HL-60/S4 treated with retinoic acid at 250 ng/mL for 4 days and 3 days (cell line): ENCODE results near the gene RELN.
"Not testable (repeated sequence)": the region's sequence is repeated elsewhere in the genome, so short reads cannot be mapped to it uniquely, and the experiment has no call there.

Source experiments
- in situ Hi-C: fragments of 300-500 bp; cut with MboI; formaldehyde crosslinking; loops from 2 replicates; pipeline ENCODE4 v1.7.0; 2022; ENCODE audit warnings: low sequenced_read_pairs

Gene RELN

DNA sequence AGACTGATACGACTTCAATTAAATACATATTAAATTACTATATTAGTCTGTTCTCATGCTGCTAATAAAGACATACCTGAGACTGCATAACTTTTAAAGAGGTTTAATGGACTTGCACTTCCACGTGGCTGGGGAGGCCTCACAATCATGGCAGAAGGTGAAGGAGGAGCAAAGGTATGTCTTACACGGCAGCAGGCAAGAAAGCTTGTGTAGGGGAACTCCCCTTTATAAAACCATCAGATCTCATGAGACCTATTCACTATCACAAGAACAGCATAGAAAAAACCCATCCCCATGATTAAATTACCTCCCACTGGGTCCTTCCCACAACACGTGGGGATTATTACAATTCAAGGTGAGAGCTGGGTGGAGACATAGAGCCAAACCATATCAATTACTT is 92.6 kb downstream of the RELN start:
- in situ Hi-C loops: not testable (repeated sequence)

DNA sequence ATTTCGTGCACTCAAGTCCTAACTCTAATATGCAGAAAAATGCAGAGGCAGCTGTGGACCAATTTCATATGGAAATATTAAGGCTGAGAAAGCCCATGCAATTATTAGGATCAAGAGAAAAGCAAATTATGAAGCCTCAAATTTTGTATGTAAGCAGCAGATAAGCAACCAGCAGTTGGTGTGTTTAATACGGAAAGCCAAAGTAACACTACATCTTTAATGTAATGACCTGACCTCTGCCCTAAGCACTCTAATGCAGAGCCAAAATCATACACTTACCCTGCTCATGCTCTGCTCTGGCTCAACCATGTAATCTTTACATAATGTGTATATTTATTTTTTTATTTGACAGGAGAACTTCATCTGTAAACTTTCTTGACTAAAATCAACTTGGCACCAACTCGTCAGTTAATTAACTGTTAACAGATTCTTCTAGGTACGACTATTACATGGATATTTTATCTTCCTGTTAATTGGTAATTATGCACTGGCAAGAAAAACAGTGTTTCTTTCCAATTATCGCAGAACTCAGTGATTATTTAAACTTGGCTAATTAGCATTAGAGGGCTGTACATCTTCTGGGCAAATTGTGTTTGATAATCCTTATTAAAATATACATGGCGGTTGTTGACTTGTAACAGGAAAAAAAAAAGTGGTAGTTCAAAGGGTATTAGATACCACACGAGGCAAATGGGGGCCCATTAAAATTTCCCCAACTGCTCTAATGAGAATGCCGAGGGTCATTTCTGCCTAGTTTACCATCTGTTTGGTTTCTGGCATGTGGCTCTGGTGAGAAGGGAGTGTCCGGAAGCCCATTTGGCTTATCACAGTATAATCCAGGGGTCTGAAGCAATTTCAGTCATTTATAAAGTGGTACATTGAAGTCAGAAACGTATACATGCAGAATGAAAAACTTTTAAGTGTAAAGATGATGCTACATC is 94.5 kb downstream of the RELN start:
- in situ Hi-C loops: no loop called here

DNA sequence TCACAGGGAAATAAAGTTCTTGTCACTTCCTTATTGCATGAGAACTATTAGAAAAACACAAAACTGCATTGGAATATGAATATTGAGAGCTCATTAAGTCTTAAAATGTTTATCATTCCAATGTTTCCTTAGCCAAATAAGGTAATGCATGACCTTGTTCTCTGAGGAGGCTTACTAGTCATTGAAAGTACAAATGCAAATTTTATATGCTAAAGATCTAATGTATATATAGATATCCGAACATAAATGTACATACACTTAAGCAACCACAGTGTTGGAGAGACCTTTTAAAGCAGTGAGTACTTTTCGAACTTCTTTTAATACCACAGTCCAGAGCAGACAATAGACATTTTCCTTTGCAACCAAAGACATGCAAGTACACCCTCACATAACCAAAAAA is 96.1 kb downstream of the RELN start:
- in situ Hi-C loops: no loop called here

DNA sequence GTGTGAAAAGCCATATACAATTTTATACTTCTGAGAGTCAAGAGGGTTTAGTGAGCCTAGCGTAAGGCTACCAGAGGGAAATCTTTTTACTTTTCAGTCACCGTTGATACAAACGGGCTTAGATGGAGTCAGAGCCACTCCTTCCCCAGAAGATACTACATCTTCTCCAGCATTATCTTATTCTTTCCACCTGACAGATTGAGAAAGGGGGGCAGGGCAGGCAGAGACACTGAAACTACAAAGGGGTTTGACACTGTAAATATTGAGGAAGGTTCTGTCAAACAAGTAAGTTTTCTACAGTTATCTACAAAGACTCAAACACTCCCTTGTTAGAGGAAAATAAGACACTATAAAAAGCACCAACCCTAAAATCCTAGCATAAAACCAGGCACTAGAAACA is 100.0 kb downstream of the RELN start:
- in situ Hi-C loops: no loop called here

DNA sequence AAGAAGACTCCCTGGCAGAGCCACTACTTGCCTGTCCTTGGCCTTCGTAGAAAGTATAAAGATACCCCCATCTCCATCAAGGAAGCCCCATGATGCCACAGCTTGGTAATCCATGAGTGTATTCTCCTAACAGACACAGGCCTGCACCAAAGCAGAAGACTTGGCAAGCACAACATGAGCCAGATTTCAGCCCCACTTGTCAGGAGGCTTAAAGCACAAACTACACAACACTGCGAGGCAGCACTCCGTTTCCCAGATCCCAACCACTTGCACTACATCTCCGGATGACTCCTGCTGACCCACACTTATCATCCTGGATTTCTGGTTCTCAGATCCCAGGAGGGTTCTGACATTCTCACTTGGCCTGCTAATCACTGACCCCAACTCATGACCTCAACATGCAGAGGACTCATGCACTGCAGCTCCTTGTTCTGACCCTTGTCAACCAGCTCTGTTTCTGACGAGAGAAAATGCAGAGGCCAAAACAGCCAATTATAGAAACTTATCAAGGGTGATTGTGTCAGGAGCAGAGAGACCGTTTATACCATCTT is 100.8 kb downstream of the RELN start:
- in situ Hi-C loops: no loop called here

DNA sequence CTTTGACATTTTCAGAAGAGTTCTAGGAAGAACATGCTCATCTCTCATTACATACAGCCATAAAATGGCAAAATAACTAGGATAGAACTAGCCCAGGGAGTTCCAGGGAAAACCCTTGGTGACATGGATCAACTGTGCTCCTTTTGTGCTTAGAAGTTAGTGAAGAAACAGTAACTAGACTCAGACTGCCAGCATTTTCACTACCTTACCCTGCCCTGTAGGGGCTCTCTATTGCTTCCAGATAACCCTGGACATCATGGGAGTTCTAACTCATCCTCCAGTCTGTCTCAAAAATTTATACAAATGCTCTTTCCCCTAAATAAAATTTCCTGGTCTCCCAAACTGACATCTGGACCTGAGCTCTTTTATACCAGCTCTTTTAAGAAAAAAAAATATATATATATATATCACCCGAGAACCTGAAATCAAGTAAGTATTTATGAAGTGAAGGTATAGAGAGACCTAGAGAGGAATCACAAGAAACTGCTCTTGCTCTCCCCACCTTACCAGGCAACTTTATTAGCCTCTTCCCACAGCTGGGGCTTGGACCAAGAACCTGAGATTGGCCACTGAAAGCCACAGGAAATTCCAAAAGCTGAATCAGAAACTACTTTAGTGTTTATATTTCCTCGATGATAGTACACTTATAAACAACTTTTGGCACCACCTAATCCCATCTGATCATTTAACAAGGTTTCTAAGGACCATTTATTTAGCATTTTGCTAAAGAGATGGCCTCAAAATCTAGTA is 101.4 kb downstream of the RELN start:
- in situ Hi-C loops: no loop called here

DNA sequence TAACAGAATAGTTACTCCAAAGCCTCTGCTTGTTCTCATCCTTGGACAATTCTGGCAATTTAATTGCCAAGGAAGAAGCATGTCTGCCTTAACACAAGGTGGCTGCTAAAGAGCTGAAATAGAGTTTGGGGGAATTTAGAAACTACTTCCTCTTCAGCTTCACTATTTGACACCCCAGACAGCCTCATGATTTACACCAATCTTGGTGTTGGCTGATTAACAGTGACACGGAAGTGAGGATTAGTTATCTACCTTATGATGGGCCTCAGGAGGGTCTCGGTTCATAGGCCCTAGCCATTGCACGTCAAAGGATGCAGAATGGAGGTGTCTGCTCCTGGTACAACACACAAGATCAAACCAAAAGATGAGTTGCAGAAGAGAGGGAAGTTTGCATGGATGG is 102.4 kb downstream of the RELN start:
- in situ Hi-C loops: no loop called here

DNA sequence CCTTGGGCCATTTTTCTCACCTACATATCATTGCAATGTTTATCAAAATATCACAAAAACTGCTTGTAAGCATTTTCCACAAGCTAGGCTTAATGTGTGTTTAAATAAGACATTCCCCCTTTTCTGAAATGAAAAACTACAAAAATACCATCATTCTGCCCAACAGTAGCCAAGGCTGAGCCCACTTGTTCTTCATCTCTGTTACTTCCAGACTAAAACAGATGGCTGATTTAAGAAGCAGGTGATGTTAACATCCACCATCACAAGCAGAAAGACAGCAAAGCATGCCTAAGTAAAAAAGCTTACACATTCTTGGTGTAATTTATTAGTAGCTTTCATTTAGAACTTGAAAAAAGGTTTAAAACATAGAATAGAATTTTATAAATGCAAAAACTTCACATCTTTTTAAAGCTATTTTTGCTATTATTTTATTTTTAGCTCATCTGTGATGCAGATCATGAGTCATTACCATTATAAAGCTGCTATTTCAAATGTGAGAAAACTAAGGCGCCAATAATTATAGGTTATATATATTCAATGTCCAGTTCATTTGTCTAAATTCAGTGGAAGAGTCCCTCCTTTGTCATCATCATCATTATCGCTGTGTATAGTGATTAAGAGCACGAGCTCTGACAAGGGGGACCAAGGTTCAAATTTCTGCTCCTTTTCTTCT is 109.4 kb downstream of the RELN start:
- in situ Hi-C loops: no loop called here

DNA sequence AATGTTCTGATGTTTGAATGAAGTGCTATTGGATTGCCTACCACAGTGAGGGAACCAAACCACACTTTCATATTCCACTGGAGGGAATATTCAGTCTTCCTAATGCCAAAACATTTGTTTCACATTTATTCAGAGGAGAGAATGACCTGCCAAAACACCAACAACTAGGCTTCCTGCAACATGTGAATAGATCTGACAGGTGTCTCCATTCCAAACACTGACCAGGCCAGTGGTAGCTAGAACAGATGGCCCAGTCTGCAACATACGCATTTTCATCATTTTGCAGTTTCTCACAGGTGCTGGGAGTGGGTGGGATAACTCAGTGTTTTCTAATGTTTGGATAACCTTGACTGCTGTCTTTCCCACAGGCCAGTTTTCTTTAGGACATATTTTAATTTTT is 110.0 kb downstream of the RELN start:
- in situ Hi-C loops: no loop called here

DNA sequence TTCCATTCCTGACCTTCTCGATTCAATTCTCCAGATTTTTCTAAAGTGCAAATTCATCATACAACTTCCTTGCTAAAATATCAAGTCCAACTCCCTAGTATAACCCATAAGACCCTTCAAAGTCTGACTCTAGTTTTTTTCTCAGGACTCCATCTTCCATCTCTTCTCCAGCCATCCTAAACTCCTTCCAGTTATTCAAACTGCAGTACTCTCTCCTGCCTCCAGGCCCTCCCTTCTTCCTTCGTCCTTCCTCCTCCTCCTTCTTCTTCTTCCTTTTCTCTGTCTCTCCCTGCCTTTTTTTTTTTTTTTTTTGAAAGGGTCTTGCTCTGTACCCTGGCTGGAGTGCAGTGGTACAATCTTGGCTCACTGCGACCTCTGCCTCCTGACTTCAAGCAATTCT is 111.9 kb downstream of the RELN start:
- in situ Hi-C loops: no loop called here

DNA sequence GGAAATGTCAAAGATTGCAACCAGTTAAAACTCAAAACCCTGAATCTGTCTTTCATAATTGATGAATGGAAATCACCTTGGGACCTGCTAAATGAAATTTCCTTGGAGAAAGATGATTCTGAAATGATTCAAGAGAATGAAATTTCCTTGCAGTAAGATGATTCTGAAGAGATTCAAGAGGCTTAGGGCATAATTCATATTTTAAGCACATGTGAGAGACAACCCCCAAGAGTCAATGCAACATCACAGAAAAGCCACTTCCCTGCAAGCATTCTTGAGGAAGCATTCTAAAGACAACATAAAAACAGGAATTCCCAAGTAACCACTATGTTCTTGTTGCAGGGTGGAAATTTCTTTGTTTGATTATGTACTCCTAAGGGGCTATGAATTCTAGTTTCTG is 113.7 kb downstream of the RELN start:
- in situ Hi-C loops: no loop called here

DNA sequence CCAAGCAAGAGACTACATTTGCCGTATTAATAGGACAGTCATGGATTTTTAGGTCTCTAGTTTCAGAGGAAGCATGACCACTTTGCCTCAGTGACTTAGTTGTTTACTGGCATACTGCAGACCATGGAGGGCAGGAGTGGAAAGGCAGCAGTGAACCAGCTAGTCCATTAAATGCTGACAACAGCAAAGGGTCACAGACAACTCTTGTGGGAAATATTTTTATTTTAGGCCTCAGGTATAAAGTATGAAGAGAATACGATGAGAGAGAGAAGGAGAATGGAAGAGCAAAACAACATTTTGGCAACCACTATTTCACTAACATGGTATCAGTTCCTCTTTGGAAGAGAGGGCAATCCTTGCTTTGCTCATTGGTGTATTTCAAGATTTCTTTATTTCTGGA is 118.0 kb downstream of the RELN start:
- in situ Hi-C loops: no loop called here

DNA sequence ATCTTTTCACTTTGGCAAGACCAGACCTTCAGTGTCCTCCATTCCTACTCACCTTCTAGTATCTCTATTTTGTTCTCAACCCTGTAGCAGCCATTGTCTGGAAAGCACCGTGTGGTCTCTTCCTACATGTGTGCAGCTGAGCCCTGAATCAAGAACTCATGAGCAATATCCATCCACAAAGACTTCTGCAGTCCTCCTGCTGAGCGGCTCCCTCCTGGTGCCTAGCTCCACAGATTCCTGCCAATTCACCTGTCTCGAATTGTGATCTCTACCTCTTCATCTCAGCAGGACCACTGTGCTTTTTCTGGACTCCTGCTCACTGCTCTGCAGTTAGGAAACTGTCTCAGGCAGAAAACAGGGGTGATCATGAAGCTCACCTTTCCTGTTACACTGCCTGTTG is 118.8 kb downstream of the RELN start:
- in situ Hi-C loops: no loop called here

DNA sequence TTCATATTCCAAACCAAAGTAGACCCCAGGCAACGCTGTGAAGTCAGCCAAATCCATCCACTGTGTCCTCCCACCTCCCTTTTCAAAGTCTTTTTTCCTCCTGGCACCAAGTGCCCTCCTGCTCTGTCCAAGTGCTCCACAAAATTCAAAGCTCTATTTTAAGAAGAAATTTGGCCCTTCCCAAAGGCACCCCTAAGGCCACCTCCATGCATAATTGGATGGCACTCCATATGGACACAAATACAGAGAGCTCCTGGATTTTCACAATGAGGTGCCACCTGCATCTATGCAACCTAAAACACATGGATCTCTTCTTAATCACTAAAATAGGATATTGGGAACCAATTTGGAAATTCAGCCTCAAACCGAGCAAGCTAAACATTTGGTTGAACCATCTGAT is 121.6 kb downstream of the RELN start:
- in situ Hi-C loops: no loop called here

DNA sequence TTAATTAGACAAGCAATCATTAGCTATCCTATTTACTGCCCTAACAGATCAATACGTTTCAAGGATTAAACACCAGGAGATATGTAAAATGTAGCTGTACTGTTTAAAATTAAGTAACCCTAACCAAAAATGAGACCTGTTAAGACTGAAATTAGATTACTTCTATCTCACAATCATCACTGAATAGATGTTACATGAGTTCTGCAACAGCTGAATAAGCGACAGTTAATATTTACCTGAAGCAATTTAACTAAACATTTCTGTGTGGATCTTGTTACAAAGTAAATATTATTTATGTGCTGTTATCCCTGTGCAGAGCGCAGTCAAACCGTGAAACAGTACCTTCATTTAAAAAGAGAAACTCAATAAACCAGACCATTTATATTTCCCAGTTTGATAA is 122.5 kb downstream of the RELN start:
- in situ Hi-C loops: no loop called here

DNA sequence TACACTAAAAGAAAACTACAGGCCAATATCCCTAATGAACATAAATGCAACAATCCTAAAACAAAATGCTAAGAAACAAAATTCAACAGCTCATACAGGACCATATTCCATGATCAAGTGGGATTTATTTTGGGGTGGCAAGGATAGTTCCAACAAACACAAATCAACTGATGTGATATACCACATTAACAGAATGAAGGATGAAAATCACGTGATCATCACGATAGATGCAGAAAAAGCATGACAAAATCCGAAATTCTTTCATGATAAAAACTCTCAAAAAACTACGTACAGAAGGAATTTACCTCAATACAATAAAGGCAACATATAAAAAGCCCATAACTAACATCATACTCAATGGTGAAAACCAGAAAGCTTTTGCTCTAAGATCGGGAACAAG is 124.0 kb downstream of the RELN start:
- in situ Hi-C loops: no loop called here

DNA sequence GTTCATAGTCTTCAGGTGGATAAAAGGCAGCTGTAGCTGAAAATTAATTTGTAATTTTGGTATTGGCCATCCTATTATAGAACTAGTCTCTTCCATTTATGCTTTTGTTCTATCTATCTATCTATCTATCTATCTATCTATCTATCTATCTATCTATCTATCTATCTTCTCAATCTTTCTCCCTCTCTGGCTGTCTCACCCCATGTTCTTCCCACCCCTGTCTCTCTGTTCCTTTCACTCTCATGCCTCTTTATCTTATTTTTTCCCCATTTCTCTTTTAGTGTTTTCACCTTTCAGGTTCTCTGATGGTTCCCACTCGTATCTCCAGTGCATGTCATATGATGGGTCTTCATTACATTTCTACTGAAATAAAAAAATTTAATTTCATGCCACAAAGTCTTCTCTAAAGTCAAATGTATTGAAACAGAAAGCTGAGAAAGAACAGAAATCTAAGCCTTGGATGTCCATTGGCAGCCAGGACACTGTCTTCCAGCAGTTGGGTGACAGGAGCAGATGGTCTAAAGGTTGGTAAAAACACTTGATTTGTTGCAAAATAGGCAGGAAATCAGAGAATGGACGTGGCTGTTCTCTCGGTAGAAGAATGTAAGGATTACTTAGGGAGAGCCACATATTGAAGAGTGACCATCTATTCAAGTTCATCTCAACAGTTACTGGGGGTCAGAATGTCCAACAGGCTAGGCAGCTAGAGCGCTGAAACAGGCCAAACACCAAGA is 127.0 kb downstream of the RELN start:
- in situ Hi-C loops: no loop called here

DNA sequence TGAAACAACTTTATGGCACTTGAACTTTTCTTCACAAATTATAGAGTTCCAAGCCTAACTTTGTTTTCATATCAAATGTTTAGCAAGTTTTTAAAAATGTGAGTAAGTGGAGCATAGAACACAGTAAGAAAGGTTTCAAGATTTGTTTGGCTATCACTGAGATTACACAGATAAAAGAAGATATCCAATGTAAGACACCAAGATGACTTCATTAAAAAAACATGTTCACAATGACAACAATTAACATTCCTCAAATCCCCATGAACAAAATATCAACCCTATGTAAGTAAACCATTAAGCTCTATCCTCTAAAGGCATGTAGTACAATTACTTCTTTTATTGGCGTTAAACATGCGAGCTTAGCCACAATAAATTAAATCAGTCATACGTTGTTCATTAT is 129.7 kb downstream of the RELN start:
- in situ Hi-C loops: no loop called here

DNA sequence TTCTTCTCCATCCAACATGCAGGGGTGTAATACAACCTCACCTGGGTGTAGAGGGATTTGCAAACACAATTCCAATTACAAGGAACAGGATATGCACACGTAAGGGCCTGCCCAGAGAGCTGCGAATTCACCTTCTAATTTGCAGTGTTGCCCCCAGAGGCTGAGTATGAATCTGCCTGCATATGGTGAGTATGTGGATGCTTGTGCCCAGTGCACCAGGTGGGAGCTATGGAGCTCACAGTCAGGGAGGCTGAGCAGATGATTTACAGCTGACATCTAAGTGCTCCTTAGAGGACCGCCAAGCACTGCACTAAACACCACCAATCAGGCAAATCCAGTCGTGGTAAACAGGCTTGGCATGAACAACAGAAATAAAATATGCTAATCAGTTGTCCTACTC is 132.0 kb downstream of the RELN start:
- in situ Hi-C loops: no loop called here

DNA sequence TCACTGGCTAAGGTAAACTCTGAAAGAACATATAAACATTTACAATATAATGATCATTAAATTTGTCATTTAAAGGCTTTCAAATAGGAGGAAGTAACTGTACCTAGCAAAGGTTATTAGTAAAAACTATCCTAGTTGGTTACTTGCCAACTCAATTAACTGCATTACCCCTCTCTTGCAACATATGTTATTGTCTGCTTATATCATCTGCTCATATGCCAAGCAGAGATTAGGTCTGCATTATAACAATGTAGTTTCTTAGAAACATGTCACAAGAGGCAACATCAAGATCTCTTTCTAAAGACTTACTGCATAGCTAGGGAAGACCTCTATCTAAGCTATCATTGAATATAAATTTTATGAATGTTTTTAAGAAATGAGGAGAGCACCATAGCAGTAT is 132.5 kb downstream of the RELN start:
- in situ Hi-C loops: no loop called here

DNA sequence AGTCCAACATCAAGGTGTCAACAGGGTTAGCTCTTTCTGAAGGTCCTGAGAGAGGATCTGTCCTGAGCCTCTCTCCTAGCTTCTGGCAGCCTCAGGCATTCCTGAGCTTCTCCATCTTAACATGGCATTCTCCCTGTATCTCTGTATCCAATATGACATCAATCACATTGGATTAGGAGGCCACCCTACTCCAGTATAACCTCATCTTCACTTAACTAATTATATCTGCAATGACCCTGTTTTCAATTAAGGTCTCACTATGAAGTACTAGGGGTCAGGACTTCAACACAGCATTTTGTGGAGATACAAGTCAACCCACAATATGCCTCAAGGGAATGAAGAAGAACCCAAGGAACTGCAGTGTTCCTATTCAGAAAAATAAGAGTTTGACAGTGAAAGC is 133.8 kb downstream of the RELN start:
- in situ Hi-C loops: no loop called here
